GM18868 (cell line): ENCODE measurements around the gene TLE6.
"Not testable (repeated sequence)": the region's sequence is repeated elsewhere in the genome, so short reads cannot be mapped to it uniquely, and the experiment has no call there.

ENCODE experiments used
- ATAC-seq: cut with Tn5 transposase; IDR thresholded peaks from one replicate; pipeline ENCODE4 v1.9.1; 2021; ENCODE audit warnings: mild to moderate bottlenecking, moderate library complexity; ENCODE audit not compliant: unreplicated experiment

The TLE6 gene

DNA sequence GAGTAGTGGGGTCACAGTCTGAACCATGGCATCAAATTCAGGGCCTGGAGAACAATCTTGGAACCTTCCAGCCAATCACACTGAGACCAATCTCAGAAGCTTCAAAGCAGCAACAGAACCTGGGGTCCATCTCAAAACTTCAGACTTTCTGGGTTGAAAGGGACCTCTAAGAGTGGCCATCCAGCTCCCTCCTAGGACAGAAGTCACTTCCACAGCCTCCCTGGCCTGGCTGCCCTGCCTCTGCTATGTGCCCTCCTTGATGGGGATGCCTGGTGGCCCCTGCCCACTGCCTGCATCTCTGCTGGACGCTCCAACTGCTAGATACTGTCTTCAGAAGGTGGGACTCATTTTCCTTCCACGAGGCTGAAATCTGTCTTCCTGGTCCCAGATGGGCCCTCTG, 49.9 kb downstream of the TLE6 start:
- no peak for ATAC-seq

DNA sequence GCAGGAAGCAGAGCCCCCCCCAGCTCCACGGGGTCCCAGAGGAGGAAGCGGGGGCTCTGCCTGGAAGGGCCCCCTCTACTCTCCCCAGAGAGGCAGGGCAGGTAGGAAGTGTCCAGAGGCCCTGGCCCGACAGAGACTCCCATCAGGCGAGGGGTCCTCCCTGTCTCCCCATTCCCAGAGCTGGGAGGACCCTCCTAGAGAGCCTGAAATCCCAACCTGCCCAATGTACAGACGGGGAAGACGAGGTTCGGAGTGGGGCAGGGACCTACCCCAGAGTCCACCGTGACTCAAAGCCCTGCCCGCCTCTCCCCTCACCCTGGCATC, 50.6 kb downstream of the TLE6 start:
- no peak for ATAC-seq

- ATAC-seq, result no peak
These were observed 51.1 kb downstream of the TLE6 start for GRCh38 chr19:3028305-3029064.

DNA sequence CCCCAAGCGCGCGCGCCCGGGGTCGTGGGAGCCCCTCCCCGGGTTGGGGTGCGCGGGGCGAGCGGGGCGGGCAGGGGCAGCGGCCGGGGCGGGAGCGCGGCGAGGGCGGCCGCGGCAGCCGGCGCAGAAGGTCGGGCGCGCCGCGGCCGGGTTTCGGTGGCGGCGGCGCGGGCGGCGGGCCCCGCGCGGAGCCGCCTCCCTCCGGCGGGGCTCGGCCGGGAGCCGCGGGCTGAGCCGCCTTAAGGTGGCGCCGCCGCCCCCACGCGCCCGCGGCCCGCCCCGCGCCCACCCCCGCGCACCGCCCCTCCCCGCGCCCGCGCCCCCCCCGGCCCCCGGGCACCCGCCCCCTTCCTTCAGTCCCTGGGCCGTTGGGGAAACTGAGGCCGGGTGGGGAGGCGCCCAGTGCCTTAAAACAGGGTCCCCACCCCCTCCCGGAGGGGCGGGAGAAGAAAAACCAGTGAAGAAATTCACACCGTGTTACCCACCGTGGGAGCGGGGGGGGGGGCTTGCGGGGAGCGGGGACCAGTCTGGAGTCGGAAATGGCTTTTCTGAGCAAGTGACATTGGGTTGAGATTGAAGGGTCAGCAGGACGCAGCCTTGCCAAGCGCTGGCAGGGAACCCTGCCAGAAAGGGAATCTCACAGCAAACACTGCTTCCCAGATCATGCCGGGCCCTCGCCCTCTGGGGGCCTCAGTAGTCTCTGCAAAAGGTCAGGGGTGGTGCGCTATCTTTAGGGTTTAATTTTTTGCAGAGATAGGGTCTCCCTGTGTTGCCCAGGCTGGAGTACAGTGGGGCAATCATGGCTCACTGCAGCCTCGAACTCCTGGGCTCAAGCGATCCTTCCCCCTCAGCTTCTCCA, 51.9 kb downstream of the TLE6 start, which contains the start of gene TLE2:
TLE2 (minus strand) TSS at position 216 of the 859 bp plus-strand sequence. CDS start 376 bp downstream, outside the sequence.
- ATAC-seq, result no peak

- ATAC-seq, result no peak
These were observed 54.2 kb downstream of the TLE6 start for GRCh38 chr19:3031607-3031867.

DNA sequence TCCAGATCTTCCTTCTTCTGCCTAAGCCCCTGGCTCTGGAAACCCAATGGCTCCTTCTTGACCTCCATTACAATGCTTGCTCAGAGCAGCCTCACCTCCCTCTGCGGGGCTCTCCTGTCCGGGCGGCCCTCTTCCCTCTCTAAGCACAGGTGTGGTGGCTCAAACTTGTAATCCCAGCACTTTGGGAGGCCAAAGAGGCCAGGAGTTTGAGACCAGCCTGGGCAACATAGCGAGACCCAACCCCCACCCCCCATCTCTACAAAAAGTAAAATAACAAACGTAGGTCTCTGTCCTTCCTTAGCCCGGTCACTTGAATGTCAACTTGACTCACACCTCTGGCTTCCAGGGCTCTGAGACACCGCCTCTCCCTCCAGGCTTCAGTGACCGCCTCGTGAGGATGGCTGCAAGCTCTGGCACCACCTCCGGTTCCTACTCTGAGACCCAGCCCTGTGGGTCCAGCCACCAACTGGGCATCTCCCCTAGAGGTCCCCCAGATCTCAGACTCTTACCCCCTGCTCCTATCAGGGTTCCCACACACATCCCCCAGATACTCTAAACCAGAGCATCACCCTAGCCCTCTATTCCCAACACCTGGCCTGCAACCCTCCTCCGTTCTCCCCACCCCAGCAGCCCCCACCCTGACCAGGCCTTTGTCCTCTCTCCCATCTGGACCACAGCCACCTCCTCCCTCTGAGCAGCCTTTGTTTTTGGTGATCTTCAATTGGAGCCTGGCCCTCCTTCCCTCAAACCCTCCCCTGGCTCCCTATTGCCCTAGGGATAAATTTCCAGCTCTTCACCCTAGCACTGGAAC, 56.4 kb downstream of the TLE6 start:
- ATAC-seq, result no peak

DNA sequence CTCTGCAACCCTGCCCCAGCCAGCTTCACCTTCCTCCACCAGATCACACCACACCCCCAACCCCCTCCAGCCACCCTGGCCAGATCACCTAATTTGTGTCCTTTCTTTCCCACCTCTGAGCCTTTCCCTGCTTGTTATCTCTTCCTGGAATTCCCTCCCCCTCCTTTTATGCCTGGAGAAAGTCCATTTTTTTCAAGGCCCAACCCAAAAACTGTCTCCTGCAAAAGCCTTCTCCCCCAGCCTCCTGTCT, 57.0 kb downstream of the TLE6 start:
- no peak for ATAC-seq

DNA sequence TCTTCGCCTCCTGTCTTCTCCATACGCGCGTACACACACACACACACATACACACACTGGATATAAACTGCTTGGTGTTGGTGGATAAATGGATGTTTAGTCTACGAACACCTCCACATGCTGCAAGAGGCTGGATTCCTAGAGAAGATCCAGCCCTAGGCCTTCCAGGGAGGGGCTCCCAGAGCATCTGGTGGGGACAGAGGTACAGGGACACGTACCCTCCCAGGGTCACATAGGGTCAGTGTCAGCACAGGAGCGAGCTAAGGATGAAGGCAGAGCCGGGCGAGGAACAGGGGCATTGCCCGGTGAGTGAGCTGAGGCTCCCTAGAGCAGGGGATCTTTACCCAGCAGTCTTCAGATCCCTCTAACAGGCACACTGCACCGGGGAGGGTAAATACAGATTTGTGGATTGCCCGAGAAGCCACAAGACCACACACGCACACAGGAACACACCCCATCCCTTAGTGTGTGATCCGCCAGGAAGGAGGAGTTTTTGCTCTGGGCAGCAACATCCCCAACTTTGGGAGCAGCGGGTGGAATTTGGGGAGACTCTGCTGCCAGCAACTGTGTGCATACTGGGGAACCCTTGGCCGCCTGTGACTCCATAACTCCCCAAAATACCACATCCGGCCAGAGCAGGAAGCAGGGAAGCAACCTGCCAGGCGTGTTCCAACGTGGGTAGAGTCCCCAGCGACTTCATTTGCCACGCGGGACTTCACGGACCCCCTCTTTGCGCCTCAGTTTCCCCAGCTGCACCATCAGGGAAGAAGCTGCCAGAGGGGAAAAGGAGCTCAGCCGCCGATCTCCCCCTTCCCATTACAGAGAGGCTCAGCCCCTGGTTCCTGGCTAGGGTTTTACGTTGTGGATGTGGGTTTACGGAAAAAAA, 57.5 kb downstream of the TLE6 start:
- no peak for ATAC-seq

DNA sequence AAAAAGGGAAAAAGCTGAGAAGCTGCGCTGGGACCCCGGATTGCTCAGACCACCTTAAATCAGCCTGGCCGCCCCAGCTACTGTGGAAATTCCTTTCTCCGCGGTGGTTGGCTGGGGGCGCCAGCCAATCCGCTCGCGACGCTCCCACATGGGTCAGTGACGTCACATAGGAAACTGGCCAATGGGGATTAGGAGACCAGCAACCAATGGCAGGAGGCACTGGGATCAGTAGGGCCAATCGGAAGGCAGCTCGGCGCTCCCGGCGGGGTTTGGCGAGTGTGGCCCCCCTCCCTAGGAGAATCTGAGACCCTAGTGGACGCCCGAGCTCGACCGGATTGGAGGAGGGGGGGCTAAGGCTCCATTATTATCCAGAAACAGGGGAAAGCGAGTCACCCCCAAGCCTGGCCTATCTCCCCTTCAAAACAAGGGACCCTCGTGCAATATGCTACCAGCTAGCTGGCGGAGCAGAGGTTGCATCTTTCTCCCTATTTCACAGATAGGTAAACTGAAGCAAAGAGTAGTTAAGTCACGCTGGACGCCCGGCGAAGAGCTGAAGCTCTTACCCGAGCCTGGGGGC, 58.3 kb downstream of the TLE6 start:
- ATAC-seq, result peak; percentile 83

DNA sequence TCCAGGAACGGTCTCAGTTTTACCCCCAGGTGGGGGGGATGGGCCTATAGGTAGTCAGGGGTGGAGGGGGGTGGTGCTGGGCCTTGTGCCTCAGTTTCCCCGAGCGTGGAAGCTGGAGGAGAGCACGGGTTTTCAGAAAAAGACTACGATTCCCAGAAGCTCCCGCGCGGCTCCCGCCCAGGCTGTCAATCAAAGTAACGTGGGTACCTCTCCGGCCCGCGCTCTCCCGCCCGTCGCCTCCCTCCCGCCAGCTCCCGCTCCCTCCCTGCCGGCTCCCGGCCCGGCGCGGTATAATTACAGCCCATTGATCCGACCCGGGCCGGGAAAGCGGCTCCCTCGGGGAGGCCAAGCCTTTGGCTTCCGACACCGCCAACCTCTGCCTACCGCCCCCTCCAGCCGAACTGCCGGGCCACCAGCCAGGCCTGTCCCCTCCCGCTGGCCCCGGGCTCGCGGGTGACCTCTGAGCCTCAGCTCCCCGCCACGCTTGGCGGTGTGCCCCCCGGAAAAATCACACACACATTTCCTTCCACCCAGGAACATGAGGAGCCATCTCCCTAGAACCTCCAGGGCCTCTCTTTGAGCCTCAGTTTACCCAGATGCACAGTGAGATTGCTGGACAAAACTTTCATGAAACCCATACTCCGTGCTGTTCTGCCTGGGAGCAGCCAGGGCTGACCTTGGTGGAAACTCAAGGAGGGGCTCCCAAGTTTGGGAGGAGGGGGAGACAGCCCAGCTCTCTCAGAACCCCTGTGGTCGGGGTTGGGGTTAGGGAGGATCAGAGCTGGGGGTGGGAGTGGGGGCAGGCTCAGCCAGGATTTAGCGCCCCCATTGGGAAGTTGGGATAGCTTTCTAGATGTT, 59.0 kb downstream of the TLE6 start:
- ATAC-seq, result peak; percentile 40

- not testable (repeated sequence) for ATAC-seq
These were observed 59.7 kb downstream of the TLE6 start for GRCh38 chr19:3036977-3037544.

DNA sequence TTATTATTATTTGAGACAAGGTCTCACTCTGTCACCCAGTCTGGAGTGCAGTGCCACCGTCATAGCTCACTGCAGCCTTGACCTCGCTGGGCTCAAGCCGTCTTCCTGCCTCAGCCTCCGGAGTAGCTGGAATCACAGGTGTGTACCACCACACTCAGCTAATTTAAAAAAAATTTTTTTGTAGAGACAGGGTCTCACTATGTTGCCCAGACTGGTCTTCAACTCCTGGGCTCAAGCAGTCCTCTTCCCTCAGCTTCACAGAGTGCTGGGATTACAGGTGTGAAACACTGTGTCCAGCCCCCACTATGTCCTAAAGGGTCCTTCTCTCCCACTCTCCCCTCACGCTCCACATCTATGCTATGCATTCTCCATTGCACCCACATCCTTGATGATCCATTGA, 60.9 kb downstream of the TLE6 start:
- ATAC-seq, result no peak

GRCh38 chr19:3039125-3039524, 61.8 kb downstream of the TLE6 start:
- ATAC-seq, result no peak

DNA sequence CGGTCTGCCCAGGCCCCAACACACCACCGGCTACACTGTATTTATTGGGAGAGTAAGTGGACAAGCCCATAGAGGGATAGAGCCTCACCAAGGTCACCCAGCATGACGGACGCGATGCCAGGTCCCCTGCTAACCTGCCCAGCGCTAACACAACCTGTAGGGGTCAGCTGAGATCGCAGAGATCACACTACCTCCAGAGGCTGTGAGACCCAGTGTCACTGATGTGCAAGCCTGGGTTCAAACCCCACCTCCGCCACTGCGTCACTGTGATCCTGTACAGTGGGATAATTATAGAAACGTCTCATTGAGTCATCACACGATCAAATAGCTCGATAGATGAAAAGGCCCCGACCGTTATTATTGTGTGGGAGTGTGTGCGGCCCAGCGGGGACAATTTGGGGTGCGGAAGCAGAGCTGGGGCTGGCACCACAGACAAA, 62.3 kb downstream of the TLE6 start:
- ATAC-seq, result no peak

DNA sequence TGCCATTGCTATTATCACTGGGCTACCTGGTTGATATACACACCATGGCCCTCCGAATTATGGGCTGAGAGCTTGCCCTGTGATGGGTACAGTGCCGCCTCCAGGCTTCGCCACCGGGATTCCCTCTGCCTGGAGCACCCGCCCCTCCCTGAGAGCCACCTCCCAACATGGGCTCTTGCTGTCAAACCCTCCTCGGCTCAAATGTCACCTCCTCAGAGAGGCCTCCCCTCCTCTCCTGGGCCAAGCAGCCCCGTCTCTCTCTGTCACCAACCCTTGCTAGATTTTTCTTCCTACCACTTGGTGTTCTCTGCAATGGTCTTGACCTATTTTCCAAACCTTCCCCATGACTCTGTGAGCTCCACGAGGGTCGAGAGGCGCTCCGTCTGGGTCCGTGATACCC, 64.0 kb downstream of the TLE6 start:
- ATAC-seq, result no peak

DNA sequence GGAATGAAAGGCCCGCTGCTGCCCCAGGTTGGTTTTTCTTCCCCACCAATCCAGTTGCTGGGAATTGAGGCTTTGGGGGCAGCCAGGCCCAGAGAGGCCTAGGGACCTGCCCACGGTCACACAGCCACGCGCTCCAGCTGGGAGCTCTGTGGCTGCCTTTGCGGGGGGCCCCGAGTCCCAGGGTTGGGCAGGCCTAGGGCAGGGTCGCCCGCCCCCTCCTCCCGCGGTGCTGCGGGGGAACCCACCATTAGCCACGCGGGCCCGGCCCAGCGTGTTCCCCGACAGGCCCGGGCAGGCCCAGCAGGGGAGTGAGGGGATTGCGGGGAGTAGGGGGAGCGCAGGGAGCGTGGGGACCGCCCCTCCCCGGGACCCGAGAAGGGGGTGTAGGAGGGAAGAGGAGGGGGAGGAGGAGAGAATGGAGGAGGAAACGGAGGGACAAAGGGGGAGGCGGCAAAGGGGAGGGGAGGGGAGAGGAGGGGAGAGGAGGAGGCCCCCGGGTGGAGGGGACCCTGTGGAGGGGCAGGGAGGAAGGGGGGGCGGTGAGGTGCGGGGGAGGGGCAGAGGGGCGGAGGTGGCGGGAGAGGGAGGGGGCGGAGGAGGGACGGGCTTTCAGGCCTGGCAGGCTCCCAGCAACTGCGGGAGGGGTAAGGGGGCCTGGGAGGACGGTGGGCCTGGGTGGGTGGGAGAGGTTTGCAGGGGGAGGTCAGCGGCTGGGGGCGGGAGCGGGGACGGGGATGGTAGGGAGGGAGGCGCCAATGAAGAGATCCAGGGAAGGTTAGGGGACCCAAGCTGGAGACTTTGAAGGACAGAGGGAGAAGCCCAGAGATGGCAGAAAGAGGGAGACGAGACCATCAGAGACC, 64.6 kb downstream of the TLE6 start:
- no peak for ATAC-seq

DNA sequence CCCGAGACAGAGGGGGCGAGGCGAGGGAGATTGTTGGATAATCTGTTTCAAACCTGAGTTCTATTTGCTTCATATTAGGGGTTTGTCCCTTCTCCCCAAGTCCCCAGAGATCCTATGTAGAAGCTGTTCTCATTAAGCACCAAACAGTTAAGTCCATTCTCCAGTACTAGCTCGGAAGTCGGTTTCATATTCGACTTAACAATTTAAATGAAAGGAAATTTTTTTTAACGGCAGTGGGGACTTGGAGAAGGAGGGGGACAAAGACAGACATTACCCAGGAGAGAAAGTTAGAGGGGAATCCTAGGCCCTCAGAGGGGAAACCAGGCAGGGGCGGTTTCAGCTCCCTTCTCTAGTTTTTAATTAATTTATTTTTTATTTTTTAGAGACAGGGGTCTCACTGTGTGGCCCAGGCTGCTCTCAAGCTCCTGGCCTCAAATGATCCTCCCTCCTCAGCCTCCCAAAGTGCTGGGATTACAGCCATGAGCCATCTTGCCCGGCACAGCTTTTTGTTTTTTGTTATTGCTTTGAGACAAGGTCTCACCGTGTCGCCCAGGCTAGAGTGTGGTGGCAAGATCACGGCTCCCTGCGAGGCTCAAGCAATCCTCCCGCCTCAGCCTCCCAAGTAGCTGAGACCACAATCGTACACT, 65.4 kb downstream of the TLE6 start:
- ATAC-seq, result no peak
